ENCODE results near the gene EXOC4.

GRCh38 chr7:133348250-133348649 lies 95.4 kb downstream of the EXOC4 start:
- TF ChIP-seq CTCF (IDR thresholded peaks at IDR 0.05) (no peak), POLR2A (IDR thresholded peaks at IDR 0.05) (no peak)
